Mesodermal cell (in vitro differentiated cells): ENCODE measurements around the gene CELF5.

Experiments
- H3K27ac ChIP-seq: 2 replicates; pipeline ENCODE4 v1.7.0; 2013; ENCODE audit warnings: mild to moderate bottlenecking, low read depth, low read length, moderate library complexity; ENCODE audit not compliant: severe bottlenecking
- H3K36me3 ChIP-seq: 2 replicates; pipeline ENCODE4 v1.7.1; 2013; ENCODE audit warnings: mild to moderate bottlenecking, low read length, moderate library complexity; ENCODE audit not compliant: control insufficient read depth, insufficient read depth
- H3K4me1 ChIP-seq: one replicate; pipeline ENCODE4 v1.7.1; 2013; ENCODE audit warnings: mild to moderate bottlenecking, low read length; ENCODE audit not compliant: insufficient read depth, control insufficient read depth, poor library complexity, severe bottlenecking
- H3K4me3 ChIP-seq: 2 replicates; pipeline ENCODE4 v1.7.0; 2013; ENCODE audit warnings: low read length, control low read depth, mild to moderate bottlenecking; ENCODE audit not compliant: insufficient read depth, poor library complexity, severe bottlenecking; ENCODE audit errors: extremely low read depth
- H3K9me3 ChIP-seq: 2 replicates; pipeline ENCODE4 v1.7.1; 2013; ENCODE audit warnings: mild to moderate bottlenecking, low read length, moderate library complexity; ENCODE audit not compliant: control insufficient read depth
- WGBS, 2 experiments: methylation state at CpG; one replicate each; pipeline ENCODE4 v1.1.5; 2013; ENCODE audit warnings: missing lambda C conversion rate in 2 of 2; ENCODE audit not compliant: insufficient coverage in 2 of 2; 5-methylcytosine and 5-hydroxymethylcytosine counted together

Gene CELF5

DNA sequence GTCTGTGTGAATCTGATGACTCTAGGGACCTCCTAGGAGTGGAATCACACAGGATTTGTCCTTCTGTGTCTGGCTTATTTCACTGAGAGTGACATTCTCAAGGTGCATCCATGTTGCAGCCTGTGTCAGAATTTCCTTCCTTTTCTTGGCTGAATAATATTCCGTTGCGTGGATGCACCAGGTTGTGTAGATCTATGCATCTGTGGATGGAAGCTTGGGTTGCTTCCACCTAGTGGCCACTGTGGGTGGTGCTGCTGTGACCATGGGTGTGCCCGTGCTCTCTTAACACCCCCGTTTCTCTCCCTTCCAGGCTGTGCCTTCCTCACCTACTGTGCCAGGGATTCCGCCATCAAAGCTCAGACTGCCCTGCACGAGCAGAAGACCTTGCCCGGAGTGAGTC is 26.2 kb downstream of the CELF5 start:
- H3K9me3 ChIP-seq, result no peaks in the 10 kb centered on the region
- H3K36me3 ChIP-seq, result no peaks in the 10 kb centered on the region
- no peak overlapping the region for H3K27ac ChIP-seq
- WGBS, 2 experiments, result 62 to 77% methylated on average over 3 to 5 of the region's 7 CpGs
- H3K4me1 ChIP-seq, result no peaks in the 10 kb centered on the region
- H3K4me3 ChIP-seq, result no peak overlapping the region

DNA sequence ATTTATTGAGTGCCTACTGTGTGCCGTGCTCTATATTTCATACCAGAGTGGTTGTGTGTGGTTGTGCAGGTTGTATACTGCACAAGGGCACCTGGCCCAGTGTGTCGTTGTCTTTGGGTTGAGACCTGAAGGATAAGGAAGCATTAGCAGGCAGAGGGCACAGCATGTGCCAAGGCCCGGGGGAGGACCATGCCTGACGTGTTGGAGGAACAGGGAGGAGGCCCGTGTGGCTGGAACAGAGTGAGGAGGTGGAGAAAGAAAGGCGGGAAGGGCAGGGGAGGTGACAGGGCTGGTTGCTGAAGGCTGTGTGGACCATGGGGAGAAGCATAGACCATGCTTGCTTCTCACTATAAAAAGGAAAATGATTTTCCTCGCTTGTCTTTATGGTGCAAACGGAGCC is 26.8 kb downstream of the CELF5 start:
- Histone ChIP-seq H3K4me3 (no peak overlapping the region), H3K27ac (no peak overlapping the region), H3K36me3 (no peaks in the 10 kb centered on the region), H3K4me1 (no peaks in the 10 kb centered on the region), H3K9me3 (no peaks in the 10 kb centered on the region)
- 74 to 80% methylated on average over 4 to 6 of the region's 8 CpGs for WGBS, 2 experiments

DNA sequence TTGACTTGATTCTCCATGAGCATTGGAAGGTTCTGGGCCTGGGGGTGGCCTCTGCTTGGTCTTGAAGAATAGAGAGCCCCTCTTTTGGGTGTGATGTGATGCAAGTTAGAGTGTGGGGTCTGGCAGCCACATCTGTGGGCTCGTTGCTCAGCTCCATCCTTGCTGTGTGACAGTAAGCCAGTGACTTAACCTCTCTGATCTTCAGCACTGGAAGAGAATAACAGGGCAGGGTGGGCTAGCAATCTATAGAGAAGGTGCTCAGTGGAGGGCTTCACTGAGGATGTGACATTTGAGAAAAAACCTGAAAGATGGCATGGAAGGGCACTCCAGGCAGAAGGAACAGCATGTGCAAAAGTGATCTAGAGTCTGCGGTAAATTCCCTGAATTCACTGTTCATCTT is 28.2 kb downstream of the CELF5 start:
- WGBS, 2 experiments, result 88 to 94% methylated on average over 1 to 2 of the region's 2 CpGs
- no peaks in the 10 kb centered on the region for H3K36me3 ChIP-seq
- no peaks in the 10 kb centered on the region for H3K4me1 ChIP-seq
- H3K27ac ChIP-seq, result no peak overlapping the region
- no peaks in the 10 kb centered on the region for H3K9me3 ChIP-seq
- no peak overlapping the region for H3K4me3 ChIP-seq

GRCh38 chr19:3253270-3253669 is 28.8 kb downstream of the CELF5 start:
- Histone ChIP-seq H3K36me3 (no peaks in the 10 kb centered on the region), H3K27ac (no peak overlapping the region), H3K4me1 (no peaks in the 10 kb centered on the region), H3K9me3 (no peaks in the 10 kb centered on the region), H3K4me3 (no peak overlapping the region)
- WGBS, 2 experiments, result 24 to 31% methylated on average over 2 to 3 of the region's 3 CpGs

DNA sequence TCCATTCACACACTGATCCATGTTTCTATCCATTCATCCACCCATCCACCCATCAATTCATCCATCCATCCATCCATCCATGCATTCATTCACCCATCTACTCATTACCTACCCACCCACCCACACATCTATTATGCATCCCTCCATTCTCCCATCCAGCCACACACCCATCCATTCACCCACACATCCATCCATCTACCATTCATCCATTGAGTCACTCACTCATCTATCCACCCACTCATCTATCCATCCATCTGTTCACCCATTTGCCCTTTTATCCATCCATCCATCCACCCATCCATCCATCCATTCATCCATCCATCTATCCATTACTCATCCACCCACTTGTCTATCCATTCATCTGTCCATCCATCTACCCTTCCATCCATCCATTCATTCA is 30.1 kb downstream of the CELF5 start:
- Histone ChIP-seq H3K36me3 (no peaks in the 10 kb centered on the region), H3K4me1 (no peaks in the 10 kb centered on the region), H3K4me3 (no peak overlapping the region), H3K27ac (no peak overlapping the region), H3K9me3 (no peaks in the 10 kb centered on the region)

DNA sequence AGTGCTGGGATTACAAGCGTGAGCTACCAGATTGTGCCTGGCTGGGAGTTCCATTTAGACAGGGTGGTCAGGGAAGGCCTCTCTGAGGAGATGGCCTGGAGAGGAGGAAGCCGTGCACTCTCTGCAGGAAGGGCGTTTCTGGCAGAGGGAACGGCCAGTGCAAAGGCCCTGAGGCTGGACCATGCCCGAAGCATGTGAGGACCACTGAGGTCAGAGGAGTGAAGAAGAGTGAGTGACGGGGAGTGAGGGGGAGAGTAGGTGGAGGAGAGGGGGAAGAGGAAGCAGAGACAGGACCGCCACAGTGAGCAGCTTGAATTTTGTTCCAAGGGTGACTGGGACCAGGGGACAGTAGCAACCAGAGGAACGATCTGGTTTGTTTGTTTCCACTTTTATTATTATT is 32.6 kb downstream of the CELF5 start:
- H3K4me3 ChIP-seq, result no peak overlapping the region
- 86 to 92% methylated on average over 4 to 5 of the region's 8 CpGs for WGBS, 2 experiments
- H3K4me1 ChIP-seq, result no peaks in the 10 kb centered on the region
- no peak overlapping the region for H3K27ac ChIP-seq
- no peaks in the 10 kb centered on the region for H3K36me3 ChIP-seq
- no peaks in the 10 kb centered on the region for H3K9me3 ChIP-seq

GRCh38 chr19:3262362-3262761 is 37.9 kb downstream of the CELF5 start:
- no peaks in the 10 kb centered on the region for H3K4me1 ChIP-seq
- H3K36me3 ChIP-seq, result no peaks in the 10 kb centered on the region
- H3K4me3 ChIP-seq, result no peak overlapping the region
- H3K9me3 ChIP-seq, result no peaks in the 10 kb centered on the region
- no peak overlapping the region for H3K27ac ChIP-seq
- 86 to 92% methylated on average over 7 of the region's 7 CpGs for WGBS, 2 experiments

DNA sequence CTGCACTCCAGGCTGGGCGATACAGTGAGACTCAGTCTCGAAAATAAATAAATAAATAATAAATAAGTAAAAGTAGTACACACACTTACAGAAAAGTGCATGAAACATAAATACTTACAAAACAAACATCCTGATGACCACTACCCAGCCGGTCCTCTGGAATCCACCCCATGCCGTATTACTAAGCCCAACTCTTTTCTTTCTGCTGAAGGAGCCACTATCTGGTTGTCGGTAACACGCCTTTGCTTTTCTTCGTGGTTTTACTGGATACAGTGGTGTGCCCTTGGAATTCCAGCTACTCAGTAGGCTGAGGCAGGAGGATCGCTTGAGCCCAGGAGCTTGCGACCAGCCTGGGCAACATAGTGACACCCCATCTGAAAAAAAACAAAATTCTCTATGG is 39.4 kb downstream of the CELF5 start:
- Histone ChIP-seq H3K36me3 (no peaks in the 10 kb centered on the region), H3K4me3 (no peak overlapping the region), H3K9me3 (no peaks in the 10 kb centered on the region), H3K27ac (no peak overlapping the region), H3K4me1 (no peaks in the 10 kb centered on the region)
- WGBS, 2 experiments, result 81 to 90% methylated on average over 6 to 7 of the region's 9 CpGs

DNA sequence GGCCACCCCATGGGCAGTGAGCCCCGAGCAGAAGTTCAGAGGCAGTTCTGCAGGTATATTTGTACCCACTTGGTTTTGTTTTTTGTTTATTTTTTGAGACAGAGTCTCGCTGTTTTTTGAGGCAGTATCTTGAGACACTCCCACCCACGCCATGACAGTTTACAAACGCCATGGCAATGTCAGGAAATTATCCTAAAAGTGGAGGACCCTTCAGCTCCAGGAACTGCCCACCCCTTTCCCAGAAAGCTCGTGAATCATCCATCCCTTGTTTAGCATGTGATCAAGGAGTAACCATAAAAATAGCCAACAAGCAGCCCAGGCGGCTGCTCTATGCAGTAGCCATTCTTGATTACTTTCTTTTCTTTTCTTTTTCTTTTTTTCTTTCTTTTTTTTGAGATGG is 41.0 kb downstream of the CELF5 start:
- Histone ChIP-seq H3K4me3 (no peak overlapping the region), H3K9me3 (no peaks in the 10 kb centered on the region), H3K36me3 (no peaks in the 10 kb centered on the region), H3K27ac (no peak overlapping the region), H3K4me1 (no peaks in the 10 kb centered on the region)
- WGBS, 2 experiments, result 76 to 77% methylated on average over 4 to 5 of the region's 6 CpGs

DNA sequence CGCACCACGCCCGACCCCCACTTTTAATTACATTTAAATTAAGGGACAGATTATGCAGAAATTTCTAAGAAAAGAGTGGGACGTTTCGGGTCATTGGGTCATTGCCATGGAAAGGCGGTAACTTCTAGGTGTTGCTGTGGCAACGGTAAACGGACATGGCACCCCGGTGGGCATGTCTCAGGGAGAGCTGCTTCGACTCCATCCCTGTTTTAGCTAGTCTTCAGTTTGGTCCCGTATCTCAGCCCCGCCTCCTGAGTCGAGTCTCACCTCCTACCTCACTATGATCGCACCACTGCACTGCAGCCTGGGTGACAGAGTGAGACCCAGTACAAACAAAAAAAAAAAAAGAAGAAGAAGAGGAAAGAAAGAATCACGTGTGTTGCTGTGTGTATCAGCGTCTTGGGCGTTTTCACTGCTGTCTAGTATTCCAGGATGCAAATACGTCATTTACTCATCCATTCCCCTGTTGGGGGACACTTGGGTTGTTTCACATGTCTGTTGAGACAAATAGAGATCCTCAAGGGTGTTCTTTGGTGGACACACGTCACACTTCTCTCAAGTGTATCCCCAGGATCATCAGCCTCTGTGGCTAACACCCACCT is 41.7 kb downstream of the CELF5 start:
- 72 to 73% methylated on average over 10 of the region's 19 CpGs for WGBS, 2 experiments
- Histone ChIP-seq H3K36me3 (no peaks in the 10 kb centered on the region), H3K4me1 (no peaks in the 10 kb centered on the region), H3K9me3 (no peaks in the 10 kb centered on the region), H3K27ac (no peak overlapping the region), H3K4me3 (no peak overlapping the region)

GRCh38 chr19:3266792-3267514 is 42.5 kb downstream of the CELF5 start:
- no peak overlapping the region for H3K27ac ChIP-seq
- WGBS, 2 experiments, result 64 to 69% methylated on average over 7 to 21 of the region's 30 CpGs
- no peak overlapping the region for H3K4me3 ChIP-seq
- no peaks in the 10 kb centered on the region for H3K9me3 ChIP-seq
- no peaks in the 10 kb centered on the region for H3K36me3 ChIP-seq
- H3K4me1 ChIP-seq, result no peaks in the 10 kb centered on the region
